BE2C (cell line): ENCODE data around the gene TTC23.

Experiments used
- DNase-seq: peaks from one replicate; pipeline ENCODE4 v3.0.0-alpha.2; 2020
- H3K27me3 ChIP-seq: fragments of 250-450 bp; sonication (Bioruptor Pico); 2 replicates; pipeline ENCODE4 v1.5.1; 2020; ENCODE audit warnings: mild to moderate bottlenecking
- H3K36me3 ChIP-seq: fragments of 250-450 bp; sonication (Bioruptor Pico); 2 replicates; pipeline ENCODE4 v1.5.1; 2020; ENCODE audit warnings: mild to moderate bottlenecking
- H3K4me1 ChIP-seq: fragments of 250-450 bp; sonication (Bioruptor Pico); 2 replicates; pipeline ENCODE4 v1.5.1; 2020
- H3K4me3 ChIP-seq: 2 replicates; pipeline ENCODE4 v1.5.1; 2011; ENCODE audit warnings: low read depth, low read length
- H3K9me3 ChIP-seq: fragments of 250-450 bp; sonication (Bioruptor Pico); 2 replicates; pipeline ENCODE4 v1.5.1; 2020
- CTCF ChIP-seq: IDR thresholded peaks from 2 replicates; pipeline ENCODE4 v1.5.1; 2012; ENCODE audit warnings: mild to moderate bottlenecking, low read depth, low read length

TTC23 gene

GRCh38 chr15:99182791-99183190 is 66.6 kb downstream of the TTC23 start:
- Histone ChIP-seq H3K9me3 (no peaks in the 10 kb centered on the region), H3K4me3 (no peak overlapping the region)
- no peak for TF ChIP-seq CTCF

GRCh38 chr15:99181545-99181971 is 67.8 kb downstream of the TTC23 start:
- TF ChIP-seq CTCF, result no peak
- peaks cover 23% of the 10 kb centered on the region for H3K4me1 ChIP-seq
- no peaks in the 10 kb centered on the region for H3K9me3 ChIP-seq
- H3K36me3 ChIP-seq, result no peaks in the 10 kb centered on the region
- no peaks in the 10 kb centered on the region for H3K27me3 ChIP-seq
- H3K4me3 ChIP-seq, result no peak overlapping the region
- DNase-seq, result peak; percentile 29

More at GRCh38 chr15:99182791-99183190, 66.6 kb downstream of the TTC23 start:
- DNase-seq, result no peak
- Histone ChIP-seq H3K4me1 (peaks cover 15% of the 10 kb centered on the region), H3K36me3 (no peaks in the 10 kb centered on the region), H3K27me3 (no peaks in the 10 kb centered on the region)

- DNase-seq, result no peak
- Histone ChIP-seq H3K36me3 (no peaks in the 10 kb centered on the region), H3K27me3 (no peaks in the 10 kb centered on the region), H3K4me1 (peaks cover 25% of the 10 kb centered on the region), H3K9me3 (no peaks in the 10 kb centered on the region), H3K4me3 (no peak overlapping the region)
- no peak for TF ChIP-seq CTCF
Measured at GRCh38 chr15:99180964-99181306, 68.4 kb downstream of the TTC23 start.

GRCh38 chr15:99180086-99180963 is 69.1 kb downstream of the TTC23 start:
- H3K27me3 ChIP-seq, result no peaks in the 10 kb centered on the region
- H3K36me3 ChIP-seq, result no peaks in the 10 kb centered on the region
- H3K9me3 ChIP-seq, result no peaks in the 10 kb centered on the region
- DNase-seq, result no peak
- H3K4me1 ChIP-seq, result peaks cover 25% of the 10 kb centered on the region
- H3K4me3 ChIP-seq, result no peak overlapping the region
- no peak for TF ChIP-seq CTCF

GRCh38 chr15:99177679-99178078 is 71.7 kb downstream of the TTC23 start:
- no peaks in the 10 kb centered on the region for H3K9me3 ChIP-seq
- no peak for TF ChIP-seq CTCF
- no peaks in the 10 kb centered on the region for H3K36me3 ChIP-seq
- no peak overlapping the region for H3K4me3 ChIP-seq
- no peak for DNase-seq
- H3K27me3 ChIP-seq, result no peaks in the 10 kb centered on the region
- peaks cover 25% of the 10 kb centered on the region for H3K4me1 ChIP-seq

- TF ChIP-seq CTCF, result no peak
- Histone ChIP-seq H3K36me3 (no peaks in the 10 kb centered on the region), H3K4me1 (peaks cover 19% of the 10 kb centered on the region), H3K9me3 (no peaks in the 10 kb centered on the region), H3K27me3 (no peaks in the 10 kb centered on the region), H3K4me3 (no peak overlapping the region)
- DNase-seq, result peak; percentile 36
Measured at GRCh38 chr15:99176757-99177156, 72.6 kb downstream of the TTC23 start.
